ENCODE measurements around the gene PSMC1.

PSMC1 gene

GRCh38 chr14:90297876-90298629 lies 41.7 kb downstream of the PSMC1 start:
- Histone ChIP-seq H3K9me2 (ENCODE audit: low read depth, low read length) (no peaks in the 10 kb centered on the region), H3K27ac (ENCODE audit: low read depth, low read length, poor library complexity, severe bottlenecking) (no peak overlapping the region), H2AFZ (ENCODE audit: low read length) (no peak overlapping the region)

GRCh38 chr14:90299408-90299807 lies 43.1 kb downstream of the PSMC1 start:
- no peaks in the 10 kb centered on the region for H3K27me3 ChIP-seq (ENCODE audit: insufficient read depth, low read length)
- H3K9ac ChIP-seq (ENCODE audit: low read length), result no peak overlapping the region
- H2AFZ ChIP-seq (ENCODE audit: low read length), result no peak overlapping the region
- H3K9me3 ChIP-seq (ENCODE audit: low read length), result no peaks in the 10 kb centered on the region
- H3F3A ChIP-seq (ENCODE audit: insufficient read depth, low read length), result 0 out of 2 replicates have a peak, but pooled peaks cover 4% of the 10 kb centered on the region
- H3K79me2 ChIP-seq (ENCODE audit: insufficient read depth, low read length), result no peaks in the 10 kb centered on the region
- no peaks in the 10 kb centered on the region for H3K4me1 ChIP-seq (ENCODE audit: insufficient read depth, low read length, severe bottlenecking)
- H3K9me2 ChIP-seq (ENCODE audit: low read depth, low read length), result no peaks in the 10 kb centered on the region
- no peaks in the 10 kb centered on the region for H4K20me1 ChIP-seq (ENCODE audit: insufficient read depth, low read length)
- no peak overlapping the region for H3K27ac ChIP-seq (ENCODE audit: low read depth, low read length, poor library complexity, severe bottlenecking)
- no peak overlapping the region for H3K4me2 ChIP-seq (ENCODE audit: low read length)
- TF ChIP-seq EZH2 (IDR thresholded peaks at IDR 0.05; ENCODE audit: borderline replicate concordance, low read length) (no peak), CTCF (IDR thresholded peaks at IDR 0.05; ENCODE audit: low read length) (no peak)
- peaks cover 68% of the 10 kb centered on the region for H3K36me3 ChIP-seq (ENCODE audit: insufficient read depth, low read length)
- H3K4me3 ChIP-seq (ENCODE audit: low read depth, low read length, poor library complexity, severe bottlenecking), result no peak overlapping the region

More at GRCh38 chr14:90297876-90298629, 41.7 kb downstream of the PSMC1 start:
- Histone ChIP-seq H3K4me1 (ENCODE audit: insufficient read depth, low read length, severe bottlenecking) (no peaks in the 10 kb centered on the region), H3K9ac (ENCODE audit: low read length) (no peak overlapping the region), H3F3A (ENCODE audit: insufficient read depth, low read length) (0 out of 2 replicates have a peak, but pooled peaks cover 4% of the 10 kb centered on the region), H3K4me3 (ENCODE audit: low read depth, low read length, poor library complexity, severe bottlenecking) (no peak overlapping the region), H3K27me3 (ENCODE audit: insufficient read depth, low read length) (no peaks in the 10 kb centered on the region), H3K79me2 (ENCODE audit: insufficient read depth, low read length) (no peaks in the 10 kb centered on the region), H3K4me2 (ENCODE audit: low read length) (no peak overlapping the region), H3K36me3 (ENCODE audit: insufficient read depth, low read length) (peaks cover 64% of the 10 kb centered on the region), H4K20me1 (ENCODE audit: insufficient read depth, low read length) (no peaks in the 10 kb centered on the region), H3K9me3 (ENCODE audit: low read length) (no peaks in the 10 kb centered on the region)
- TF ChIP-seq EZH2 (IDR thresholded peaks at IDR 0.05; ENCODE audit: borderline replicate concordance, low read length) (no peak), CTCF (IDR thresholded peaks at IDR 0.05; ENCODE audit: low read length) (no peak)

GRCh38 chr14:90300611-90301047 lies 44.3 kb downstream of the PSMC1 start:
- no peak overlapping the region for H3K4me3 ChIP-seq (ENCODE audit: low read depth, low read length, poor library complexity, severe bottlenecking)
- H2AFZ ChIP-seq (ENCODE audit: low read length), result no peak overlapping the region
- H3K27me3 ChIP-seq (ENCODE audit: insufficient read depth, low read length), result no peaks in the 10 kb centered on the region
- H3K79me2 ChIP-seq (ENCODE audit: insufficient read depth, low read length), result no peaks in the 10 kb centered on the region
- H3K9me3 ChIP-seq (ENCODE audit: low read length), result no peaks in the 10 kb centered on the region
- no peaks in the 10 kb centered on the region for H4K20me1 ChIP-seq (ENCODE audit: insufficient read depth, low read length)
- TF ChIP-seq EZH2 (IDR thresholded peaks at IDR 0.05; ENCODE audit: borderline replicate concordance, low read length), result no peak
- TF ChIP-seq CTCF (IDR thresholded peaks at IDR 0.05; ENCODE audit: low read length), result no peak
- H3K27ac ChIP-seq (ENCODE audit: low read depth, low read length, poor library complexity, severe bottlenecking), result no peak overlapping the region
- H3K9me2 ChIP-seq (ENCODE audit: low read depth, low read length), result no peaks in the 10 kb centered on the region
- no peak overlapping the region for H3K9ac ChIP-seq (ENCODE audit: low read length)
- 0 out of 2 replicates have a peak, but pooled peaks cover 4% of the 10 kb centered on the region for H3F3A ChIP-seq (ENCODE audit: insufficient read depth, low read length)
- peaks cover 69% of the 10 kb centered on the region for H3K36me3 ChIP-seq (ENCODE audit: insufficient read depth, low read length)
- H3K4me1 ChIP-seq (ENCODE audit: insufficient read depth, low read length, severe bottlenecking), result no peaks in the 10 kb centered on the region
- H3K4me2 ChIP-seq (ENCODE audit: low read length), result no peak overlapping the region

Measured in OCI-LY1 (cell line).